GM23338 (cell line): ENCODE results near the gene CD74. TPM values are rescaled to one million over a fixed set of nuclear protein-coding genes. Genes with fewer than 3 reads are reported as not detected.

Source experiments
- ATAC-seq: fragments of 200-7000 bp; cut with Tn5 transposase; 3 replicates; pipeline ENCODE4 v1.9.1; 2020
- DNase-seq: peaks from one replicate; pipeline ENCODE4 v3.0.0-alpha.2; 2015; ENCODE audit warnings: low spot score
- H2AFZ ChIP-seq: fragments of 200-600 bp; sonication (generic); 2 replicates; pipeline ENCODE4 v1.8.0; 2016; ENCODE audit warnings: antibody characterized with exemption, mild to moderate bottlenecking, moderate library complexity
- H3F3A ChIP-seq: fragments of 200-600 bp; sonication (generic); replicated peaks from 2 replicates; pipeline ENCODE4 v1.8.0; 2017; ENCODE audit warnings: antibody characterized with exemption, mixed run types, low read depth
- H3K27ac ChIP-seq: fragments of 200-600 bp; sonication (generic); 2 replicates; pipeline ENCODE4 v1.6.1; 2016; ENCODE audit warnings: low read depth
- H3K27me3 ChIP-seq: fragments of 200-600 bp; sonication (generic); 2 replicates; pipeline ENCODE4 v1.8.0; 2016; ENCODE audit warnings: mild to moderate bottlenecking, mixed run types, moderate library complexity; ENCODE audit not compliant: insufficient read depth
- H3K36me3 ChIP-seq: fragments of 200-600 bp; sonication (generic); 2 replicates; pipeline ENCODE4 v1.8.0; 2016; ENCODE audit warnings: mild to moderate bottlenecking; ENCODE audit not compliant: insufficient read depth
- H3K4me1 ChIP-seq: fragments of 200-600 bp; sonication (generic); 2 replicates; pipeline ENCODE4 v1.8.0; 2016; ENCODE audit warnings: mild to moderate bottlenecking, moderate library complexity; ENCODE audit not compliant: insufficient read depth
- H3K4me2 ChIP-seq: fragments of 200-600 bp; sonication (generic); 2 replicates; pipeline ENCODE4 v1.7.1; 2017; ENCODE audit warnings: mixed run types
- H3K4me3 ChIP-seq: fragments of 200-600 bp; sonication (generic); 2 replicates; pipeline ENCODE4 v1.6.1; 2016; ENCODE audit warnings: mixed run types
- H3K79me2 ChIP-seq: fragments of 200-600 bp; sonication (generic); replicated peaks from 2 replicates; pipeline ENCODE4 v1.8.0; 2017; ENCODE audit warnings: mild to moderate bottlenecking; ENCODE audit not compliant: insufficient read depth
- H3K9me2 ChIP-seq: fragments of 200-600 bp; sonication (generic); 2 replicates; pipeline ENCODE4 v1.8.0; 2017; ENCODE audit not compliant: insufficient read depth
- H4K20me1 ChIP-seq: fragments of 200-600 bp; sonication (generic); replicated peaks from 2 replicates; pipeline ENCODE4 v1.8.0; 2017; ENCODE audit warnings: mild to moderate bottlenecking; ENCODE audit not compliant: insufficient read depth
- H3K27ac Mint-ChIP-seq: 2 replicates; pipeline ENCODE4 v1.8.0; 2020; ENCODE audit warnings: inconsistent platforms, mild to moderate bottlenecking, moderate library complexity, mixed read lengths
- H3K27me3 Mint-ChIP-seq: 3 replicates; pipeline ENCODE4 v1.8.0; 2022; ENCODE audit warnings: low read depth, mild to moderate bottlenecking, moderate library complexity, mixed read lengths, inconsistent platforms; ENCODE audit not compliant: insufficient read depth, poor library complexity
- H3K36me3 Mint-ChIP-seq: 3 replicates; pipeline ENCODE4 v1.8.0; 2021; ENCODE audit warnings: low read depth, mild to moderate bottlenecking, inconsistent platforms, moderate library complexity, mixed read lengths
- H3K4me1 Mint-ChIP-seq: 3 replicates; pipeline ENCODE4 v1.8.0; 2020; ENCODE audit warnings: mild to moderate bottlenecking, inconsistent platforms, mixed read lengths
- H3K4me3 Mint-ChIP-seq: 3 replicates; pipeline ENCODE4 v1.8.0; 2021; ENCODE audit warnings: moderate library complexity, mild to moderate bottlenecking, inconsistent platforms, mixed read lengths
- H3K9me3 Mint-ChIP-seq: 3 replicates; pipeline ENCODE4 v1.8.0; 2020; ENCODE audit warnings: moderate library complexity, mild to moderate bottlenecking, inconsistent platforms, mixed read lengths
- CREB1 ChIP-seq: fragments of 250-450 bp; sonication (Bioruptor Pico); IDR thresholded peaks from 2 replicates; pipeline ENCODE4 v1.5.0; 2020; ENCODE audit warnings: low read depth, mild to moderate bottlenecking, moderate library complexity
- EZH2 ChIP-seq: fragments of 200-600 bp; sonication (generic); IDR thresholded peaks from one replicate; pipeline ENCODE4 v1.8.0; 2017; ENCODE audit warnings: antibody characterized with exemption, mild to moderate bottlenecking, low read depth; ENCODE audit not compliant: unreplicated experiment
- EZH2phosphoT487 ChIP-seq: fragments of 200-600 bp; sonication (generic); IDR thresholded peaks from one replicate; pipeline ENCODE4 v1.8.1; 2018; ENCODE audit warnings: antibody characterized with exemption; ENCODE audit not compliant: unreplicated experiment
- JUNB ChIP-seq: IDR thresholded peaks from one replicate; pipeline ENCODE4 v1.6.1; 2016; ENCODE audit warnings: antibody characterized with exemption; ENCODE audit not compliant: unreplicated experiment
- NANOG ChIP-seq: IDR thresholded peaks from 2 replicates; pipeline ENCODE4 v1.6.1; 2016; ENCODE audit warnings: antibody characterized with exemption, borderline replicate concordance
- POLR2AphosphoS5 ChIP-seq: IDR thresholded peaks from 2 replicates; pipeline ENCODE4 v1.6.1; 2016; ENCODE audit warnings: antibody characterized with exemption, low read depth
- STAT1 ChIP-seq: IDR thresholded peaks from one replicate; pipeline ENCODE4 v1.6.1; 2016; ENCODE audit warnings: antibody characterized with exemption; ENCODE audit not compliant: unreplicated experiment
- ZNF114 ChIP-seq: fragments of 250-450 bp; sonication (Bioruptor Pico); IDR thresholded peaks from 2 replicates; pipeline ENCODE4 v1.5.0; 2020; ENCODE audit warnings: mild to moderate bottlenecking, moderate library complexity
- ZNF331 ChIP-seq: fragments of 250-450 bp; sonication (Bioruptor Pico); IDR thresholded peaks from 2 replicates; pipeline ENCODE4 v1.5.0; 2020; ENCODE audit warnings: low read depth, mild to moderate bottlenecking, moderate library complexity
- polyA plus RNA-seq: library from polyadenylated mRNA; unstranded; fragments of >200 nt; fragmentation: Nextera tagmentation; extraction: Ambion mirVana; gene quantifications from 2 replicates; pipeline ENCODE4 v1.2.1, GENCODE V29; 2016
- total RNA-seq: library from RNA; depleted of rRNA; stranded (reverse); fragments of >200 nt; shearing (Covaris generic); gene quantifications from 2 replicates; pipeline ENCODE4 v1.2.3, GENCODE V29; 2014
- TF ChIP-seq, protein P1 (sequence below): IDR thresholded peaks from 2 replicates; pipeline ENCODE4 v1.6.1; 2016; ENCODE audit warnings: antibody characterized with exemption
- TF ChIP-seq, protein P2 (sequence below), 2 experiments: fragments of 200-600 bp in 1 of 2; sonication (generic) in 1 of 2; conservative IDR thresholded peaks; 2 replicates each; pipeline versions ENCODE4 v1.5.1 to v1.6.1; 2016 to 2017; ENCODE audit warnings: antibody characterized with exemption in 2 of 2, low read depth in 2 of 2, mild to moderate bottlenecking in 2 of 2, moderate library complexity in 1 of 2
- TF ChIP-seq, protein P3 (sequence below): IDR thresholded peaks from one replicate; pipeline ENCODE4 v1.6.1; 2018; ENCODE audit warnings: antibody characterized with exemption; ENCODE audit not compliant: unreplicated experiment

The CD74 gene
- total and polyA plus RNA-seq, 2 experiments from 2014 or later = 49.8 to 98.4 TPM

GRCh38 chr5:150384701-150385100, 28.0 kb downstream of the CD74 start:
- H3K79me2 ChIP-seq = no peaks in the 10 kb centered on the region
- no peaks in the 10 kb centered on the region for H3K4me1 Mint-ChIP-seq
- TF ChIP-seq ZNF114 (CRISPR knock-in tag) = no peak
- no peak for TF ChIP-seq POLR2AphosphoS5
- no peak for TF ChIP-seq STAT1
- no peak for TF ChIP-seq NANOG
- no peak for TF ChIP-seq EZH2
- TF ChIP-seq JUNB = no peak
- TF ChIP-seq CREB1 (CRISPR knock-in tag) = no peak
- TF ChIP-seq, protein P1, sequence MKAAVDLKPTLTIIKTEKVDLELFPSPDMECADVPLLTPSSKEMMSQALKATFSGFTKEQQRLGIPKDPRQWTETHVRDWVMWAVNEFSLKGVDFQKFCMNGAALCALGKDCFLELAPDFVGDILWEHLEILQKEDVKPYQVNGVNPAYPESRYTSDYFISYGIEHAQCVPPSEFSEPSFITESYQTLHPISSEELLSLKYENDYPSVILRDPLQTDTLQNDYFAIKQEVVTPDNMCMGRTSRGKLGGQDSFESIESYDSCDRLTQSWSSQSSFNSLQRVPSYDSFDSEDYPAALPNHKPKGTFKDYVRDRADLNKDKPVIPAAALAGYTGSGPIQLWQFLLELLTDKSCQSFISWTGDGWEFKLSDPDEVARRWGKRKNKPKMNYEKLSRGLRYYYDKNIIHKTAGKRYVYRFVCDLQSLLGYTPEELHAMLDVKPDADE = no peak
- TF ChIP-seq, protein P2, sequence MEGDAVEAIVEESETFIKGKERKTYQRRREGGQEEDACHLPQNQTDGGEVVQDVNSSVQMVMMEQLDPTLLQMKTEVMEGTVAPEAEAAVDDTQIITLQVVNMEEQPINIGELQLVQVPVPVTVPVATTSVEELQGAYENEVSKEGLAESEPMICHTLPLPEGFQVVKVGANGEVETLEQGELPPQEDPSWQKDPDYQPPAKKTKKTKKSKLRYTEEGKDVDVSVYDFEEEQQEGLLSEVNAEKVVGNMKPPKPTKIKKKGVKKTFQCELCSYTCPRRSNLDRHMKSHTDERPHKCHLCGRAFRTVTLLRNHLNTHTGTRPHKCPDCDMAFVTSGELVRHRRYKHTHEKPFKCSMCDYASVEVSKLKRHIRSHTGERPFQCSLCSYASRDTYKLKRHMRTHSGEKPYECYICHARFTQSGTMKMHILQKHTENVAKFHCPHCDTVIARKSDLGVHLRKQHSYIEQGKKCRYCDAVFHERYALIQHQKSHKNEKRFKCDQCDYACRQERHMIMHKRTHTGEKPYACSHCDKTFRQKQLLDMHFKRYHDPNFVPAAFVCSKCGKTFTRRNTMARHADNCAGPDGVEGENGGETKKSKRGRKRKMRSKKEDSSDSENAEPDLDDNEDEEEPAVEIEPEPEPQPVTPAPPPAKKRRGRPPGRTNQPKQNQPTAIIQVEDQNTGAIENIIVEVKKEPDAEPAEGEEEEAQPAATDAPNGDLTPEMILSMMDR (conservative IDR thresholded peaks at IDR 0.05; ENCODE audit: low read depth in 2 of 2) = no peak
- no peak overlapping the region for H3K4me3 Mint-ChIP-seq
- H3F3A ChIP-seq = 0 out of 2 replicates have a peak, but pooled peaks cover 3% of the 10 kb centered on the region
- H3K27ac Mint-ChIP-seq = no peak overlapping the region
- DNase-seq (no peak), ATAC-seq (no peak)
- H3K27ac ChIP-seq = no peak overlapping the region
- no peaks in the 10 kb centered on the region for H3K4me1 ChIP-seq
- H3K4me2 ChIP-seq = no peak overlapping the region
- no peaks in the 10 kb centered on the region for H3K9me3 Mint-ChIP-seq
- peaks cover 10% of the 10 kb centered on the region for H3K27me3 Mint-ChIP-seq
- H3K27me3 ChIP-seq = no peaks in the 10 kb centered on the region
- no peak overlapping the region for H3K4me3 ChIP-seq
- H3K9me2 ChIP-seq = no peaks in the 10 kb centered on the region
- H3K36me3 ChIP-seq = peaks cover 64% of the 10 kb centered on the region
- peaks cover 18% of the 10 kb centered on the region for H4K20me1 ChIP-seq
- peaks cover 94% of the 10 kb centered on the region for H3K36me3 Mint-ChIP-seq
- H2AFZ ChIP-seq = no peak overlapping the region

- H3K27me3 ChIP-seq = no peaks in the 10 kb centered on the region
- TF ChIP-seq, protein P2 (conservative IDR thresholded peaks at IDR 0.05; ENCODE audit: low read depth in 2 of 2) = no peak
- no peak for TF ChIP-seq ZNF114 (CRISPR knock-in tag)
- TF ChIP-seq ZNF331 (CRISPR knock-in tag) = no peak
- TF ChIP-seq STAT1 = no peak
- no peak for TF ChIP-seq CREB1 (CRISPR knock-in tag)
- TF ChIP-seq, protein P3, sequence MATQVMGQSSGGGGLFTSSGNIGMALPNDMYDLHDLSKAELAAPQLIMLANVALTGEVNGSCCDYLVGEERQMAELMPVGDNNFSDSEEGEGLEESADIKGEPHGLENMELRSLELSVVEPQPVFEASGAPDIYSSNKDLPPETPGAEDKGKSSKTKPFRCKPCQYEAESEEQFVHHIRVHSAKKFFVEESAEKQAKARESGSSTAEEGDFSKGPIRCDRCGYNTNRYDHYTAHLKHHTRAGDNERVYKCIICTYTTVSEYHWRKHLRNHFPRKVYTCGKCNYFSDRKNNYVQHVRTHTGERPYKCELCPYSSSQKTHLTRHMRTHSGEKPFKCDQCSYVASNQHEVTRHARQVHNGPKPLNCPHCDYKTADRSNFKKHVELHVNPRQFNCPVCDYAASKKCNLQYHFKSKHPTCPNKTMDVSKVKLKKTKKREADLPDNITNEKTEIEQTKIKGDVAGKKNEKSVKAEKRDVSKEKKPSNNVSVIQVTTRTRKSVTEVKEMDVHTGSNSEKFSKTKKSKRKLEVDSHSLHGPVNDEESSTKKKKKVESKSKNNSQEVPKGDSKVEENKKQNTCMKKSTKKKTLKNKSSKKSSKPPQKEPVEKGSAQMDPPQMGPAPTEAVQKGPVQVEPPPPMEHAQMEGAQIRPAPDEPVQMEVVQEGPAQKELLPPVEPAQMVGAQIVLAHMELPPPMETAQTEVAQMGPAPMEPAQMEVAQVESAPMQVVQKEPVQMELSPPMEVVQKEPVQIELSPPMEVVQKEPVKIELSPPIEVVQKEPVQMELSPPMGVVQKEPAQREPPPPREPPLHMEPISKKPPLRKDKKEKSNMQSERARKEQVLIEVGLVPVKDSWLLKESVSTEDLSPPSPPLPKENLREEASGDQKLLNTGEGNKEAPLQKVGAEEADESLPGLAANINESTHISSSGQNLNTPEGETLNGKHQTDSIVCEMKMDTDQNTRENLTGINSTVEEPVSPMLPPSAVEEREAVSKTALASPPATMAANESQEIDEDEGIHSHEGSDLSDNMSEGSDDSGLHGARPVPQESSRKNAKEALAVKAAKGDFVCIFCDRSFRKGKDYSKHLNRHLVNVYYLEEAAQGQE = no peak
- no peak for TF ChIP-seq POLR2AphosphoS5
- no peak for TF ChIP-seq EZH2phosphoT487
- no peak overlapping the region for H3K27ac ChIP-seq
- ATAC-seq (peak; percentile 15; the same call in 1 of the 3 replicates), DNase-seq (no peak)
- peaks cover 22% of the 10 kb centered on the region for H4K20me1 ChIP-seq
- Mint-ChIP-seq H3K4me1 (peaks cover 3% of the 10 kb centered on the region; the same call in 1 of the 3 replicates), H3K27me3 (peaks cover 6% of the 10 kb centered on the region), H3K27ac (no peak overlapping the region), H3K4me3 (no peak overlapping the region), H3K9me3 (no peaks in the 10 kb centered on the region; the same call in 2 of the 3 replicates), H3K36me3 (peaks cover 96% of the 10 kb centered on the region)
- no peaks in the 10 kb centered on the region for H3K4me1 ChIP-seq
- peaks cover 80% of the 10 kb centered on the region for H3K36me3 ChIP-seq
- H2AFZ ChIP-seq = no peak overlapping the region
- H3K4me2 ChIP-seq = no peak overlapping the region
- no peaks in the 10 kb centered on the region for H3K9me2 ChIP-seq
- H3F3A ChIP-seq = 0 out of 2 replicates have a peak, but pooled peaks cover 3% of the 10 kb centered on the region
- H3K79me2 ChIP-seq = no peaks in the 10 kb centered on the region
- H3K4me3 ChIP-seq = no peak overlapping the region
Observed at GRCh38 chr5:150377964-150378694, 34.6 kb downstream of the CD74 start.
